Pancreas (tissue), 10 donors: ENCODE data around the gene SOX4. TPM values are rescaled to one million over a fixed set of nuclear protein-coding genes. Genes with fewer than 3 reads are reported as not detected.

Experiments used
- ATAC-seq, 4 donors: fragments of 200-7000 bp; cut with Tn5 transposase; one replicate each; pipeline versions ENCODE4 v1.8.0 to v1.9.1; 2020; ENCODE audit warnings: mild to moderate bottlenecking in 4 of 4, moderate library complexity in 4 of 4
- DNase-seq, 6 donors: peaks; one replicate each; pipeline ENCODE4 v3.0.0-alpha.2; 2020
- FAIRE-seq: peaks from 2 replicates; lab custom pipeline; 2012; peaks lifted over from hg19 to GRCh38; lab: Jason Lieb, UNC
- H3K27ac ChIP-seq, 4 donors: fragments of 200-600 bp; sonication (generic); 1 replicate in 3 of 4; 2 replicates in 1 of 4; pipeline versions ENCODE4 v1.5.0 to v1.8.0; 2020
- H3K27me3 ChIP-seq, 4 donors: fragments of 200-600 bp; one replicate each; pipeline ENCODE4 v1.8.0; 2021
- H3K36me3 ChIP-seq, 3 donors: fragments of 200-600 bp; sonication (generic) in 1 of 3; one replicate each; pipeline versions ENCODE4 v1.5.0 to v1.8.0; 2020 to 2021
- H3K4me1 ChIP-seq, 3 donors: fragments of 200-600 bp; one replicate each; pipeline ENCODE4 v1.8.0; 2021
- H3K4me3 ChIP-seq, 4 donors: fragments of 200-600 bp; sonication (generic) in 2 of 4; one replicate each; pipeline versions ENCODE4 v1.5.0 to v1.8.0; 2020 to 2021
- H3K9me3 ChIP-seq, 4 donors: fragments of 200-600 bp; one replicate each; pipeline ENCODE4 v1.8.0; 2021
- CTCF ChIP-seq, 4 donors: fragments of 200-600 bp; sonication (generic) in 3 of 4; IDR thresholded peaks; one replicate each; pipeline versions ENCODE4 v1.5.0 to v1.8.0; 2021; ENCODE audit warnings: antibody characterized with exemption in 4 of 4
- WGBS, 2 donors: extraction: QIAGEN DNeasy Blood & Tissue Kit; methylation state at CpG; one replicate each; pipeline ENCODE4 v1.1.7; 2013; 5-methylcytosine and 5-hydroxymethylcytosine counted together
- intact Hi-C, 3 donors: fragments of 100-400 bp; cut with DNase I; formaldehyde crosslinking; loops; one replicate each; pipeline versions ENCODE4 v1.11.1 to v1.14.2; 2022
- polyA plus RNA-seq, 2 donors: library from polyadenylated mRNA; stranded (reverse); fragments of 200-250 nt; gene quantifications; one replicate each; pipeline ENCODE4 v1.2.3, GENCODE V29; 2013
- total RNA-seq, 6 donors: library from RNA; stranded (reverse); fragmentation: NEBNext Ultra II Directional in 4 of 6; extraction: Animal tissue kit (Norgen Biotek cat#: 25700) in 4 of 6; gene quantifications; one replicate each; pipeline versions ENCODE4 v1.2.1 to v1.2.4, GENCODE V29; 2021 to 2023
- donor health status: healthy with polysubstance abuse.
- donor health status: DM: no; HTN: no; CAD: no; lungs with moderate emphysema.
- donor health status: DM: no; HTN: no; CAD: no.
- donor health status: control.
- donor health status: control.
- donor health status: Bipolar disorder and iron deficiency.
- donor health status: DM: yes; HTN: yes; CAD: no.
- donor health status: DM: no; HTN: no; CAD: no.
- donor health status: DM: no; HTN: no; CAD: no.
- donor health status: DM: yes; HTN: yes; CAD: no.

Gene SOX4
- total and polyA plus RNA-seq, 8 donors, result 4.7 to 61.9 (median 10.9) TPM

GRCh38 chr6:21582651-21583050, 10.9 kb upstream of the SOX4 start:
- H3K27ac ChIP-seq, result no peak overlapping the region
- peaks cover 0 to 6% (median 0%) of the 10 kb centered on the region in 3 donors for H3K4me1 ChIP-seq
- no peak for FAIRE-seq
- no peak for TF ChIP-seq CTCF (IDR thresholded peaks at IDR 0.05)
- no peak for DNase-seq
- H3K4me3 ChIP-seq, result no peak overlapping the region
- H3K27me3 ChIP-seq, result no peaks in the 10 kb centered on the region
- H3K9me3 ChIP-seq, result no peaks in the 10 kb centered on the region
- H3K36me3 ChIP-seq, result no peaks in the 10 kb centered on the region
- no peak for ATAC-seq
- intact Hi-C loops, result no loop called here

GRCh38 chr6:21586300-21586699, 7.3 kb upstream of the SOX4 start:
- no peak overlapping the region for H3K27ac ChIP-seq
- H3K4me1 ChIP-seq, result peaks cover 0 to 6% (median 0%) of the 10 kb centered on the region in 3 donors
- no peak for TF ChIP-seq CTCF (IDR thresholded peaks at IDR 0.05)
- peak overlapping the region in 1 of 4 donors; percentile 61 for H3K4me3 ChIP-seq
- FAIRE-seq (no peak), DNase-seq (no peak), ATAC-seq (no peak)
- H3K36me3 ChIP-seq, result no peaks in the 10 kb centered on the region
- 62 to 64% methylated on average over 3 of the region's 3 CpGs for WGBS, 2 donors
- H3K9me3 ChIP-seq, result no peaks in the 10 kb centered on the region
- intact Hi-C loops, result no loop called here
- no peaks in the 10 kb centered on the region for H3K27me3 ChIP-seq

- Histone ChIP-seq H3K4me3 (peak overlapping the region; percentile 49 to 61 (median 55)), H3K4me1 (peaks cover 0 to 6% (median 0%) of the 10 kb centered on the region in 3 donors), H3K9me3 (no peaks in the 10 kb centered on the region), H3K27me3 (no peaks in the 10 kb centered on the region), H3K36me3 (no peaks in the 10 kb centered on the region), H3K27ac (peak overlapping the region; percentile 87 to 97 (median 96))
- FAIRE-seq (no peak), DNase-seq (peak in 1 of 6 donors; percentile 67), ATAC-seq (peak; percentile 36 to 50 (median 46))
- intact Hi-C loops, result no loop called here
- WGBS, 2 donors, result 2 to 3% methylated on average over 9 to 15 of the region's 15 CpGs
- TF ChIP-seq CTCF (IDR thresholded peaks at IDR 0.05), result no peak
Observed at GRCh38 chr6:21586740-21587178, 6.8 kb upstream of the SOX4 start.

- FAIRE-seq (no peak), ATAC-seq (peak; percentile 55 to 66 (median 62)), DNase-seq (peak; percentile 69 to 89 (median 77))
- TF ChIP-seq CTCF (IDR thresholded peaks at IDR 0.05), result peak in 1 of 4 donors; percentile 21
- Histone ChIP-seq H3K4me1 (peaks cover 0 to 6% (median 0%) of the 10 kb centered on the region in 3 donors), H3K4me3 (peak overlapping the region; percentile 49 to 61 (median 55)), H3K27ac (peak overlapping the region; percentile 87 to 97 (median 96)), H3K9me3 (no peaks in the 10 kb centered on the region), H3K27me3 (no peaks in the 10 kb centered on the region), H3K36me3 (no peaks in the 10 kb centered on the region)
- intact Hi-C loops, result no loop called here
- WGBS, 2 donors, result 0% methylated on average over 48 to 54 of the region's 54 CpGs
Observed at GRCh38 chr6:21587179-21587960, 6.2 kb upstream of the SOX4 start.
